ENCODE measurements around the gene CADM2. TPM values are rescaled to one million over a fixed set of nuclear protein-coding genes. Genes with fewer than 3 reads are reported as not detected.
"Not testable (repeated sequence)": the region's sequence is repeated elsewhere in the genome, so short reads cannot be mapped to it uniquely, and the experiment has no call there.

The CADM2 gene
- total RNA-seq, 1 donor from 2014 or later = 0.55 TPM

DNA sequence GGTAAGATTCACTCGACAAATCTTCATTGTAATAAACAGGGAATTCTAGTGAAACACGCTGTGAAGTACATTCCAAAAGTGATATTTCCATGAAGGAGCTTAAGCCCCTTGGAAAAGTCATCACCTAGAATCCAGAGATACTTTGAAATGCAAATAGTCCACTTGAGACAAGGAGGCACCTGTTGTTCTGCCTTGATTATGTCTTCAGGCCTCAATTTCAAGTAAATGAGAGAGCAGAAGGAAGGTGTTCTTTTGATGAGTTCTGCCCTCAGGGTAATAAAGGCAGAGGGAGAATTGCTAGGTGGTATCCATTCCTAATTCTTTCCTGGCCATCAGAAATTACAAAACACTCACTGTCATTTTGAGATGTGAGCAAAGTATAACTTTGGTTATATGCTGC is 162.1 kb downstream of the CADM2 start:
- no peak for DNase-seq
- Histone ChIP-seq H3K4me1 (no peaks in the 10 kb centered on the region), H3K36me3 (no peaks in the 10 kb centered on the region), H3K27ac (no peak overlapping the region), H3K9me3 (no peaks in the 10 kb centered on the region), H3K4me3 (no peak overlapping the region), H3K27me3 (no peaks in the 10 kb centered on the region)
- ATAC-seq = no peak
- intact Hi-C loops (cut with DNase I) = no loop called here
- TF ChIP-seq, protein P1, sequence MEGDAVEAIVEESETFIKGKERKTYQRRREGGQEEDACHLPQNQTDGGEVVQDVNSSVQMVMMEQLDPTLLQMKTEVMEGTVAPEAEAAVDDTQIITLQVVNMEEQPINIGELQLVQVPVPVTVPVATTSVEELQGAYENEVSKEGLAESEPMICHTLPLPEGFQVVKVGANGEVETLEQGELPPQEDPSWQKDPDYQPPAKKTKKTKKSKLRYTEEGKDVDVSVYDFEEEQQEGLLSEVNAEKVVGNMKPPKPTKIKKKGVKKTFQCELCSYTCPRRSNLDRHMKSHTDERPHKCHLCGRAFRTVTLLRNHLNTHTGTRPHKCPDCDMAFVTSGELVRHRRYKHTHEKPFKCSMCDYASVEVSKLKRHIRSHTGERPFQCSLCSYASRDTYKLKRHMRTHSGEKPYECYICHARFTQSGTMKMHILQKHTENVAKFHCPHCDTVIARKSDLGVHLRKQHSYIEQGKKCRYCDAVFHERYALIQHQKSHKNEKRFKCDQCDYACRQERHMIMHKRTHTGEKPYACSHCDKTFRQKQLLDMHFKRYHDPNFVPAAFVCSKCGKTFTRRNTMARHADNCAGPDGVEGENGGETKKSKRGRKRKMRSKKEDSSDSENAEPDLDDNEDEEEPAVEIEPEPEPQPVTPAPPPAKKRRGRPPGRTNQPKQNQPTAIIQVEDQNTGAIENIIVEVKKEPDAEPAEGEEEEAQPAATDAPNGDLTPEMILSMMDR (IDR thresholded peaks at IDR 0.05) = no peak

DNA sequence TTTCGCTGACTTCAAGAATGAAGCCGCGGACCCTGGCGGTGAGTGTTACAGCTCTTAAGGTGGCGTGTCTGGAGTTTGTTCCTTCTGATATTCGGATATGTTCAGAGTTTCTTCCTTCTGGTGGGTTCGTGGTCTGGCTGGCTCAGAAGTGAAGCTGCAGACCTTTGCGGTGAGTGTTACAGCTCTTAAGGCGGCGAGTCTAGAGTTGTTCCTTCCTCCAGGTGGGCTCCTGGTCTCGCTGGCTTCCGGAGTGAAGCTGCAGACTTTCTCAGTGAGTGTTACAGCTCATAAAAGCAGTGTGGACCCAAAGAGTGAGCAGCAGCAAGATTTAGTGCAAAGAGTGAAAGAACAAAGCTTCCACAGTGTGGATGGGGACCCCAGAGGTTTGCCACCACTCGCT is 174.1 kb downstream of the CADM2 start:
- DNase-seq; H3K9me3 ChIP-seq; ATAC-seq; H3K27ac ChIP-seq; intact Hi-C loops (cut with DNase I); H3K36me3 ChIP-seq; H3K4me3 ChIP-seq; H3K27me3 ChIP-seq; H3K4me1 ChIP-seq: not testable (repeated sequence)

DNA sequence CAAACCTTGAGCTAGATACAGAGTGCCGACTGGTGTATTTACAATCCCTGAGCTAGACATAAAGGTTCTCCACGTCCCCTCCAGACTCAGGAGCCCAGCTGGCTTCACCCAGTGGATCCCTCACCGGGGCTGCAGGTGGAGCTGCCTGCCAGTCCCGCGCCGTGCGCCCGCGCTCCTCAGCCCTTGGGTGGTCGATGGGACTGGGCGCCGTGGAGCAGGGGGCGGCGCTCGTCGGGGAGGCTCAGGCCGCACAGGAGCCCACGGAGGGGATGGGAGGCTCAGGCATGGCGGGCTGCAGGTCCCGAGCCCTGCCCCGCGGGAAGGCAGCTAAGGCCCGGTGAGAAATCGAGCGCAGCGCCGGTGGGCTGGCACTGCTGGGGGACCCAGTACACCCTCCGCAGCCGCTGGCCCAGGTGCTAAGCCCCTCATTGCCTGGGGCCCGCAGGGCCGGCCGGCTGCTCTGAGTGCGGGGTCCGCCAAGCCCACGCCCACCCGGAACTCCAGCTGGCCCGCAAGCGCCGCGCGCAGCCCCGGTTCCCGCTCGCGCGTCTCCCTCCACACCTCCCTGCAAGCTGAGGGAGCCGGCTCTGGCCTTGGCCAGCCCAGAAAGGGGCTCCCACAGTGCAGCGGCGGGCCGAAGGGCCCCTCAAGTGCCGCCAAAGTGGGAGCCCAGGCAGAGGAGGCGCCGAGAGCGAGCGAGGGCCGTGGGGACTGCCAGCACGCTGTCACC is 175.1 kb downstream of the CADM2 start:
- DNase-seq; H3K27me3 ChIP-seq; H3K4me1 ChIP-seq; H3K27ac ChIP-seq; H3K36me3 ChIP-seq; H3K9me3 ChIP-seq; intact Hi-C loops (cut with DNase I); H3K4me3 ChIP-seq; ATAC-seq: not testable (repeated sequence)

DNA sequence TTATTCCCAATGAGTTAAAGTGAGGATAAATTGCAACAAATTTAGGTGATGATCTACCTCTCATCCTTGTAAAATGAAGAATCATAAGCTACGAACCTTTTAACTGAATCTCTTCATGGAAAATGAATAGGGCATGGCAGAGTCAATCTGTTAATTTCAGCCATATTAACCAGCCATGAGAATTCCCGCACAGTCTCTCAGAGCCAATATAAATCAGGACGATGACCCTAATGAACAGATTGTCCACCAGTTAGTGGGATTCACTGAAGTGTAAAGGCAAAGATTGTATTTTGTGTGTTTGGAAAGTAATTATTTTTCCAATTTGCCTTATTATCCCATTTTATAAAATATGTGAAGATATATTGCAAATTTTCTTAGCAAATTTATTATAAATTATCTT is 183.8 kb downstream of the CADM2 start:
- H3K9me3 ChIP-seq = no peaks in the 10 kb centered on the region
- intact Hi-C loops (cut with DNase I) = no loop called here
- DNase-seq (no peak), ATAC-seq (no peak)
- H3K27ac ChIP-seq = no peak overlapping the region
- no peaks in the 10 kb centered on the region for H3K4me1 ChIP-seq
- no peak overlapping the region for H3K4me3 ChIP-seq
- TF ChIP-seq, protein P1 (IDR thresholded peaks at IDR 0.05) = no peak
- H3K36me3 ChIP-seq = no peaks in the 10 kb centered on the region
- H3K27me3 ChIP-seq = no peaks in the 10 kb centered on the region

DNA sequence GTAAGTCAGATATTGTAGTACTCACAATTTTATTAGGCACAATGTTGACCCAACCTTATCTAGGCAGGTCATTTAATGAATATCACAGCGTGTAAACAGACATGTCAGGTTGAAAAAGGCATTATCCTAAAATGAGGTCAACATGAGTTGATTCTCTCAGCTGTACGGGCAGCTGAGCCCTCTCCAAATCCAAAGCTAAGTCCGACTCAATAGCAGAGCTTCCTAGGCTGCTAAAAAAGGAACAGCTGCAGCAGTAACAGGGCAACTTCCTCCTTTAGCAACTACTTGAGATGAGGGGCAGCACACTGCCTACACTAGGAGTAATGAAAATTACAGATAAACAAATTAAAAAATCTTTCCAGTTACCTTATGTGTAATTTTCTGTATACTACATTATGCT is 189.2 kb downstream of the CADM2 start:
- Histone ChIP-seq H3K27me3 (no peaks in the 10 kb centered on the region), H3K4me3 (no peak overlapping the region), H3K36me3 (no peaks in the 10 kb centered on the region), H3K9me3 (no peaks in the 10 kb centered on the region), H3K4me1 (no peaks in the 10 kb centered on the region), H3K27ac (no peak overlapping the region)
- DNase-seq (no peak), ATAC-seq (no peak)
- TF ChIP-seq, protein P1 (IDR thresholded peaks at IDR 0.05) = no peak
- intact Hi-C loops (cut with DNase I) = no loop called here

DNA sequence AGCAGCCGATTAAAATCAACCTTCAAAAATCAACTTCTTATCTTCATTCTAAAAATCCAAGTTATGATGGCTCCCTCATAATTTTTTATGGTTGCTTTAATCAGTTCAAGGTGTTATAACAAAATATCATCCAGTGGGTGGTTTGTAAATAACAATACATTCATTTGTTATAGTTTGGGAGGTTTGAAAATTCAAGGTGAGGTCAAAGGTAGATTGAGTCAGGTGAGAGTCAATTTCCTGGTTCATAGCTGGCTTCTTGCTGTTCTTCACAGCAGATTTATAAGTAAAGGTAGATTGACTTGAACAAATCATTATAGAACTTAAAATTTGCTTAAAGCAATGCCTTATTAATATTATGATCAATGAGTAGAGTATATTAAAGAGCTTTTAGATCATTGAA is 192.8 kb downstream of the CADM2 start:
- H3K27me3 ChIP-seq = no peaks in the 10 kb centered on the region
- intact Hi-C loops (cut with DNase I) = no loop called here

DNA sequence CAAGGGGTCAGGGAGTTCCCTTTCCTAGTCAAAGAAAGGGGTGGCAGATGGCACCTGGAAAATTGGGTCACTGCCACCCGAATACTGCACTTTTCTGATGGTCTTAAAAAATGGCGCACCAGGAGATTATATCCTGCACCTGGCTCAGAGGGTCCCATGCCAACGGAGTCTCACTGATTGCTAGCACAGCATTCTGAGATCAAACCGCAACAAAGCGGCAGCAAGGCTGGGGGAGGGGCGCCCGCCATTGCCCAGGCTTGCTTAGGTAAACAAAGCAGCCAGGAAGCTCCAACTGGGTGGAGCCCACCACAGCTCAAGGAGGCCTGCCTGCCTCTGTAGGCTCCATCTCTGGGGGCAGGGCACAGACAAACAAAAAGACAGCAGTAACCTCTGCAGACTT is 194.5 kb downstream of the CADM2 start:
- DNase-seq; H3K27me3 ChIP-seq; ATAC-seq; H3K27ac ChIP-seq; H3K4me1 ChIP-seq; H3K4me3 ChIP-seq; H3K36me3 ChIP-seq; H3K9me3 ChIP-seq; intact Hi-C loops (cut with DNase I): not testable (repeated sequence)

More for the DNA sequence above, 192.8 kb downstream of the CADM2 start:
- no peak overlapping the region for H3K27ac ChIP-seq
- ATAC-seq = no peak
- no peaks in the 10 kb centered on the region for H3K4me1 ChIP-seq
- TF ChIP-seq, protein P1 (IDR thresholded peaks at IDR 0.05) = no peak
- no peaks in the 10 kb centered on the region for H3K36me3 ChIP-seq
- no peak overlapping the region for H3K4me3 ChIP-seq
- no peaks in the 10 kb centered on the region for H3K9me3 ChIP-seq
- no peak for DNase-seq

All from upper lobe of right lung (tissue), 1 donor.